RWPE1 (cell line): ENCODE measurements around the gene PELI2.

Experiments
- CTCF ChIA-PET: fragments of 350-600 bp; sonication (Branson Sonifier 250); formaldehyde crosslinking; extraction: SDS; loops from one replicate; lab custom pipeline; 2021; lab: Yijun Ruan, JAX
- POLR2A ChIA-PET: fragments of 400-600 bp; formaldehyde crosslinking; extraction: SDS; loops from one replicate; lab custom pipeline; 2020; ENCODE audit warnings: antibody characterized with exemption; ENCODE audit not compliant: low non-redundant PET; lab: Yijun Ruan, JAX
- DNase-seq: peaks from one replicate; pipeline ENCODE4 v3.0.0; 2012; ENCODE audit warnings: low spot score
- H3K27ac ChIP-seq: fragments of 450-650 bp; 2 replicates; pipeline ENCODE4 v1.5.1; 2017
- TF ChIP-seq, protein P1 (sequence below): fragments of 450-650 bp; conservative IDR thresholded peaks from 2 replicates; pipeline ENCODE4 v1.5.1; 2017; ENCODE audit warnings: low read depth, mild to moderate bottlenecking

PELI2 gene

DNA sequence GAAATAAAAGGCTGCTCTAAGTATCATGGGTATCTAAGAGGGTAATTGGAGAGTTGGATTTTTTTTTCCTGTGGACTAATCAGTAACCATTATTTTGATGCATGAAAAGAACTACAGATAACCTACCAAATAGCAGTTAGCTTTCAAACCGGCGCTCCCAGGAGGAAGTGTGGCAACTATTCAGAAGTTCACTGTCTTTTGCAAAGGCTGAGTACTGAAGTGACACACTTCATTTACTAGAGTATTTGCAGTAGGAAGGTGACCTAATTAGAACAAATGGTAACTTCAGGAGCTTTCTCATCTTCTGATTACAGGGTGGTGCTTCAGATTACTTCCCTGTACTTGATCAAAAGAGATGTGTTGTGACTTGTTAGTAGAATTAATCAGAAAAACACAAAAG lies 87.7 kb downstream of the PELI2 start:
- ChIA-PET CTCF (no interaction called here), POLR2A (no interaction called here)
- DNase-seq = no peak
- no peak overlapping the region for H3K27ac ChIP-seq
- TF ChIP-seq, protein P1, sequence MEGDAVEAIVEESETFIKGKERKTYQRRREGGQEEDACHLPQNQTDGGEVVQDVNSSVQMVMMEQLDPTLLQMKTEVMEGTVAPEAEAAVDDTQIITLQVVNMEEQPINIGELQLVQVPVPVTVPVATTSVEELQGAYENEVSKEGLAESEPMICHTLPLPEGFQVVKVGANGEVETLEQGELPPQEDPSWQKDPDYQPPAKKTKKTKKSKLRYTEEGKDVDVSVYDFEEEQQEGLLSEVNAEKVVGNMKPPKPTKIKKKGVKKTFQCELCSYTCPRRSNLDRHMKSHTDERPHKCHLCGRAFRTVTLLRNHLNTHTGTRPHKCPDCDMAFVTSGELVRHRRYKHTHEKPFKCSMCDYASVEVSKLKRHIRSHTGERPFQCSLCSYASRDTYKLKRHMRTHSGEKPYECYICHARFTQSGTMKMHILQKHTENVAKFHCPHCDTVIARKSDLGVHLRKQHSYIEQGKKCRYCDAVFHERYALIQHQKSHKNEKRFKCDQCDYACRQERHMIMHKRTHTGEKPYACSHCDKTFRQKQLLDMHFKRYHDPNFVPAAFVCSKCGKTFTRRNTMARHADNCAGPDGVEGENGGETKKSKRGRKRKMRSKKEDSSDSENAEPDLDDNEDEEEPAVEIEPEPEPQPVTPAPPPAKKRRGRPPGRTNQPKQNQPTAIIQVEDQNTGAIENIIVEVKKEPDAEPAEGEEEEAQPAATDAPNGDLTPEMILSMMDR = no peak

DNA sequence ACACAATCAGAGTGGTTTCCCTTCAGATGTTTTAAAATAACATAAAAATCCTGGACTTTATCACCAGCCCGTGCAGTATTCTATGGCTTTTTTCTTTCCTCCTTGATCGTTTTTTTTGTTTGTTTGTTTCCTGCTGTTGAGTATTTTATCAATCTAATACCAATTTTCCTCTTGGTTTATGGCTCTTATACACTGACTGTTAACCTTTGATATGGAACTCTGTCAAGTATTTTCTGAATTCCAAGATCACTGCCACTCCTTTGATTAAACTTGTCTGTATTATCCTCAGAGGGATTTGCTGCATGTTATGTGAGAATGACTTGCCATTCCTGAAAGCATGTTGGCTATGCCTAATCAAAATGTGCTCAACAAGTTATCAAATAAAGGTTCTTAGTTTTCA lies 88.4 kb downstream of the PELI2 start:
- CTCF ChIA-PET = no interaction called here

DNA sequence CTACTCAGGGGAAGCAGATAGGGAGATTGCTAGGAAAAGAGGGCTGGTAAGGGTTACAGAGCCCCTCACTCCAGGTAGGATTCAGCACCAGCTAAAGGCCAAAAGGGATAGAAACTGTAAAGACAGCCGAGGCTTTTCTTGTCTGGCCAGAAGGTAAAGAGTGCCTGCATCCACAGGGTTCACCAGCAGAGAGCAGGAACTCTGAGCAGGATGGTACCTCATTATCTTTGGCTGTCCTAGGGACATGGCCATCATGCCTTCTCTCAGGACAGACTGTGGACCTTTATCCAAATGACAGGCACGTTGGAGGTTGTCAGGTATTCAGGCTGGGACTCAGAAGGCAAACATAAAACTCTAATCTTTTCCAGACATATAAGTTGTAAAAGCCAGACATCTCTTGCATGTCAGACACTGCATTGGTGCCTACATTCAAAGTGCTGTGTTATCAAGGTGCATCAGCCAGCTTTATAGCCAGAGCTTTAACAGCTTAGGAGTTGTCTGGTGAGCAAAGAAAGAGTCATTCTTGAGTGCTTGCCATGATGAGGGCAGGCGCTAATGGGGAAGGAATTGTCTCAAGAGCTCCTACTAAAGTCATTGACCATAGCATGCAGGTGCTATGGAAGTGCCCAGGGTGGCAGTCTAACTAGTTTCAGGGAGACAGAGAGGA lies 89.5 kb downstream of the PELI2 start:
- TF ChIP-seq, protein P1 = no peak
- ChIA-PET POLR2A (no interaction called here), CTCF (no interaction called here)
- H3K27ac ChIP-seq = no peak overlapping the region
- no peak for DNase-seq

More for the DNA sequence above, 88.4 kb downstream of the PELI2 start:
- POLR2A ChIA-PET = no interaction called here
- no peak overlapping the region for H3K27ac ChIP-seq
- TF ChIP-seq, protein P1 = no peak
- no peak for DNase-seq

DNA sequence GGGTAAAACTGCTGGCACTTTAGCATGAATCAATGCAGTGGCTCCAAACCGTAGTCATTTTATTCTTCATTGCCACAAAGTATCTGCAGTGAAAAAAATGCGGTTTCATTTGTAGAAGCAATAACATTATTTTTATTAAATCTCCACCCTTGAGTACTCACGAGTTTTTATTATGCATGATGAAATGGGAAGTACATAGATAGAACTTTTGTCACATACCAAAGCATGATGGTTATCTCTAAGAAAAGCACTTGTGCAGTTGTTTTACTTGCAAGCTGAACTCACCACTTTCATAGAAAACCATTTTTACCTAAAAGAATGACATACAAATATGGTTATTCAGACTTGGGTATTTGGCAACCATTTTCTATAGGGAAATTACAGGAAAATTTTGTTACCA lies 90.3 kb downstream of the PELI2 start:
- H3K27ac ChIP-seq = no peak overlapping the region
- CTCF ChIA-PET = no interaction called here

DNA sequence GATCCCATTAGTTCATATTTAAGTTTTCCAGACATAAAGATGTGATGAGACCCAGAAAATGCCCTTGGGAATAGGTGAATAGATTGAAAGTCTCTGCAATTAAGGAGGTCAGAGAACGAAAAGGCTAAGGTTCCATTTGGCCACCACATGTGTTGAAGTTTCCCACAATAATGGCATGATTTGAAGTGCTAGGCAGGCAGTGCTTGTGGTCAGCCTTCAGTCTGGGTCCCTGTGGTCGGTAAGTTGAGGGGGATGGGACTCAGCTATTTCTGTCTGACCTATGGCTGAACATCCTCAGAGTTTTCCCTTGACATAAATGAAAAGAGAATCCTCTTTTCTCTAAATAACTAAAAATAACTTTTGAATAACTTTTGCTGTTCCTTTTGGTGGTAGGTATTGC lies 92.4 kb downstream of the PELI2 start:
- TF ChIP-seq, protein P1 = no peak
- H3K27ac ChIP-seq = no peak overlapping the region
- no peak for DNase-seq
- CTCF ChIA-PET = no interaction called here
- POLR2A ChIA-PET = no interaction called here

More for the DNA sequence above, 90.3 kb downstream of the PELI2 start:
- no peak for DNase-seq
- POLR2A ChIA-PET = no interaction called here
- TF ChIP-seq, protein P1 = no peak

DNA sequence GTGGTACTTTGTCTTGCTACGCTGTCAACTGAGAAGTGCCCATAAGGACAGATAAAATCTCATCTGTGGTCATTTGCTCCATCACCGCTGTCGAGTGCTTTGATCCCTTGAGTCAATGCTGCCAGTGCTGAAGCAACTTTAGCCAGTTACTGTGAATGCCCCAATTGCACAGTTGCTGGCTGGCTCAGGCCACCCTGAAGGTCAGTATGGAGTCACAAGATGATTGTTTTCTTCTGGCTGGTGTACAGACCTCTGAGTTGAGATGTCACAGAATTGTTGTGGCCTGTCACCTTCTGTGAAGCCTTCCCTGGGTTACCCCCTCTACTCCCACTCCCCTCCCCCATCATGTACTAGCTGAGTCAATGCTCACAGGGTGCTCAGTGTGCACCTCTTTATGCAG lies 92.9 kb downstream of the PELI2 start:
- ChIA-PET CTCF (interaction anchor here (0.6 kb wide), 1 partner anchor 11 kb away, joined by 3 read pairs; no protein-coding TSS in a partner anchor), POLR2A (no interaction called here)
- TF ChIP-seq, protein P1 = no peak
- no peak overlapping the region for H3K27ac ChIP-seq
- no peak for DNase-seq
